GM18519 (cell line): ENCODE measurements around the gene ANKRD31.
"Not testable (repeated sequence)": the region's sequence is repeated elsewhere in the genome, so short reads cannot be mapped to it uniquely, and the experiment has no call there.

Experiments
- ATAC-seq: cut with Tn5 transposase; IDR thresholded peaks from one replicate; pipeline ENCODE4 v1.9.1; 2021; ENCODE audit warnings: mild to moderate bottlenecking, moderate library complexity; ENCODE audit not compliant: unreplicated experiment, low FRiP score

ANKRD31 gene

GRCh38 chr5:75236322-75237316 lies at the start of gene ANKRD31:
ANKRD31 (minus strand) TSS chr5:75236878; CDS start chr5:75236686, 192 bp downstream.
- ATAC-seq, result peak; percentile 94

GRCh38 chr5:75286211-75286773 lies 49.6 kb upstream of the ANKRD31 start:
- ATAC-seq, result no peak

GRCh38 chr5:75282581-75282980 lies 45.9 kb upstream of the ANKRD31 start:
- ATAC-seq, result no peak

GRCh38 chr5:75281716-75282465 lies 45.2 kb upstream of the ANKRD31 start:
- ATAC-seq, result no peak

GRCh38 chr5:75279321-75279720 lies 42.6 kb upstream of the ANKRD31 start:
- ATAC-seq, result no peak

GRCh38 chr5:75277463-75277862 lies 40.8 kb upstream of the ANKRD31 start:
- no peak for ATAC-seq

- ATAC-seq, result no peak
Measured at GRCh38 chr5:75275756-75276155, 39.1 kb upstream of the ANKRD31 start.

- no peak for ATAC-seq
Measured at GRCh38 chr5:75275147-75275546, 38.5 kb upstream of the ANKRD31 start.

GRCh38 chr5:75274486-75274885 lies 37.8 kb upstream of the ANKRD31 start:
- no peak for ATAC-seq

GRCh38 chr5:75270605-75271004 lies 33.9 kb upstream of the ANKRD31 start:
- ATAC-seq, result not testable (repeated sequence)

- no peak for ATAC-seq
Measured at GRCh38 chr5:75265731-75266130, 29.1 kb upstream of the ANKRD31 start.

- ATAC-seq, result no peak
Measured at GRCh38 chr5:75262271-75262670, 25.6 kb upstream of the ANKRD31 start.

GRCh38 chr5:75260708-75261107 lies 24.0 kb upstream of the ANKRD31 start:
- ATAC-seq, result no peak

- not testable (repeated sequence) for ATAC-seq
Measured at GRCh38 chr5:75250452-75250851, 13.8 kb upstream of the ANKRD31 start.

GRCh38 chr5:75245023-75245422 lies 8.3 kb upstream of the ANKRD31 start:
- ATAC-seq, result no peak

- no peak for ATAC-seq
Measured at GRCh38 chr5:75243510-75243909, 6.8 kb upstream of the ANKRD31 start.

- ATAC-seq, result no peak
Measured at GRCh38 chr5:75243100-75243499, 6.4 kb upstream of the ANKRD31 start.

GRCh38 chr5:75242067-75242466 lies 5.4 kb upstream of the ANKRD31 start:
- no peak for ATAC-seq

GRCh38 chr5:75239681-75240080 lies 3.0 kb upstream of the ANKRD31 start:
- no peak for ATAC-seq

- no peak for ATAC-seq
Measured at GRCh38 chr5:75235711-75236110, 967 bp downstream of the ANKRD31 start.

GRCh38 chr5:75234251-75234650 lies 2.4 kb downstream of the ANKRD31 start:
- no peak for ATAC-seq
